GM19328 (cell line): ENCODE measurements around the gene PACC1.

Source experiments
- ATAC-seq: cut with Tn5 transposase; IDR thresholded peaks from one replicate; pipeline ENCODE4 v1.9.1; 2021; ENCODE audit warnings: mild to moderate bottlenecking, moderate library complexity; ENCODE audit not compliant: unreplicated experiment

PACC1 gene

GRCh38 chr1:212414328-212415106 lies at the start of gene PACC1:
PACC1 (minus strand) TSS chr1:212414886; CDS start chr1:212414757, 129 bp downstream.
- ATAC-seq = peak; percentile 96

DNA sequence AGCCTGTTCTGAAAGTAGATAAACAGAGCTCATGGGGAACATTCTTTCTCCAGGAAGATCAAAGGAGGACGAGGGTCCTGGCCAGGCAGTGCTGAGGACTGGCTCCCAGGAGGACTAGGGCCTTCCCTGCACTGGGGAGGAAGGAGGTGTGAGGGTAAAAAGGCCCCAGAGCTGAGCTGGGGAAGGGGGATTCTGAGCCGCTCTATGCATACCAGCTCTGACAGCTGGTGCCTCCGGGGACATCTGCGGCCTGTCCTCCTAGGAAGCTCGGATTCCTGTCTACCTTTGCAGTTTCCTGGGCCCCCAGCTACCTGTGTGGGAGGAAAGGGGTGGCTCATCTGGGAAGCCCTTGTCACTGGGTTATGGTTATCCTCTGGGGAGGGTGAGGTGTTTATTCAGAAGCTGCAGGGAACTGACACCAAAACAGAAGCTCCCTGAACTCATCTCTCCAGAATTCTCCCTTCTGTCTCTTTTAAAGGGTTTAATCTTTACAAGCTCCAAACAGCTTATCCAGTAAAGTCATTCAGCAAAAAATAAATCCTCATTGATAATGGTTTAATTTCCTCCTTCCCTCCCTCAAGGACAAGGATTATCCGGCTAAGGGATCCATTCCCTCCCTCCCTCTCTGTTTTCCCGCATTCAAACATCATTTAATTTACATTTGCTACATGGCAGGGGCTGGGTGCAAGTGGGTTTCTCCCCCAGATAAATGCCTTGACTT lies 49.0 kb upstream of the PACC1 start:
- ATAC-seq = no peak

DNA sequence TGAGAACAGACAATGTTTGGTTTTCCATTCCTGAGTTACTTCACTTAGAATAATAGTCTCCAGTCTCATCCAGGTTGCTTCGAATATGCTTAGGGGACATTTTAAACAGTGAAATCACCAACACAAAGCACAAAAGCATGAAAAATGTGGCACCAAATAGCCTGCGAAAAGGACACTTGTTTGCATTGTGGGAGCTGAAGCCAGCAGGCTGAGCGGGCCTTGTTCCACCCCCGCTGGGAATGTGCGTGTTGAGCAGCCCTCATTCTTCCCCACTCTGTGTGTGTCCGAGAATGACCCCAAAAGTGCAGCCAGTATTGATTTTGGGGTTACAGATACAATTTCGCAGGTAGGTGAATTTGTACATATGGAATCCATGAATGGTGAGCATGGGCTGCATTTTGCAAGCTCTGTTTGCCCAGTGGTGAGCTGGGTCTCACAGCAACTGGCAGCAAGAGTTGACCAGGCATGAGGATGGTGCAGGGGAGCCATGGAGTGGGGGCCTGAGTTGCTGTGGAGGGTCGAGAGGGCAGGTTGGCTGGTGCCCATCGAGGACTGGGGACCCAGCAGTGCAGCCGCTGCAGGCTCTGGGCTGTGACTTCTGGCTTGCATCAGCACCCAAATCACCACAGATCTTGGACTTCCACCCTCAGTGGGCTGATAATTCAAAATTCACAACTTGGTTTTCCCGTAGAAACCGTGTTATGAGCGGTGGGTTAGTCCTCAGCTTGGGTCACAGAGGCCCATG lies 47.4 kb upstream of the PACC1 start:
- no peak for ATAC-seq

- no peak for ATAC-seq
These were observed 45.7 kb upstream of the PACC1 start for GRCh38 chr1:212460376-212460775.

DNA sequence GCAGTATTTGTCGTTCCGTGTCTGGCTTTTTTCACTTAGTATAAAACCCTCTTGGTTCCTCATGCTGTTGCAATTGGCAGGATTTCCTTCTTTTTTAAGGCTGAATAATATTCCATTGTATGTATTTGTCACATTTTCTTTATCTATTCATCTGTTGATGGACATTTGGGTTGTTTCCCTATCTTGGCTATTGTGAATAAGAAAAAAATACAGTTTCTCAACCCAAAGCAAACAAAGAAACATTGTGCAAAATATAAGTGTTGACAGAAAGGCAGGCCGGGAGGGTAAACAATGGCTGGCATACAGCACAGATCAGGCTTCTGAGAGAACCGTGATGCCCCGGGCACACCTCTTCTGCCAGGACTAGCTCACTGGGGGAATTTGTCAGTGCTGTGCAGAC lies 45.0 kb upstream of the PACC1 start:
- ATAC-seq = no peak

GRCh38 chr1:212458817-212459216 lies 44.1 kb upstream of the PACC1 start:
- ATAC-seq = no peak

DNA sequence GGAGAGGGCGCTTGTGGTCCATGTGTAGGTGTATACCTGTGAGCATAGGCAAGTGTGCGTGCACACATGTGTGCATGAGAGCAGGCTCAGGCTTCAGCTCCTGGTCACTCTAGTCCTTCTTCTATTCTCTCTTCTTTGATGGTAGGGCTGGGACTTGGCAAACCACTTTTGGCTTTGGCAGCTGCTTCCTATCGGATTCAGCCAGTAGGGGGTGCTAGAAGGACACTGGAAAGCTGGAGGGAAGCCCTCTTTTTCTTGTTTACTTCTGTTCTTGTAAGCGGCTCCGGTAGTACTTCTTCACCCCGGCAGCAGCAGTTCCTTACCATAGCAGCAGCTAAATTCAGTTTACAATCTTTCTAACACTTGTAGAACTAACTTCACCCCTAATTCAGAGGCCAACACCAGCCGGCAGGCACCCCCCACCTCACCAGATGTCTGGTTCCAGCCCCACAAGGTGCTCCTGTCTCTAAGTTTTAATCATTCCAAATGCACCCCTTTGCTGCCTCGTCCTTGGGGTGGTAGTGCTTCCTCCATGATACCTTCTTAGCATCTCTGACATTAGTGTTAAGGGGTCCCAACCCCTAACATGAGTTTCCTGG lies 43.2 kb upstream of the PACC1 start:
- ATAC-seq = no peak

- no peak for ATAC-seq
These were observed 41.3 kb upstream of the PACC1 start for GRCh38 chr1:212455803-212456528.

DNA sequence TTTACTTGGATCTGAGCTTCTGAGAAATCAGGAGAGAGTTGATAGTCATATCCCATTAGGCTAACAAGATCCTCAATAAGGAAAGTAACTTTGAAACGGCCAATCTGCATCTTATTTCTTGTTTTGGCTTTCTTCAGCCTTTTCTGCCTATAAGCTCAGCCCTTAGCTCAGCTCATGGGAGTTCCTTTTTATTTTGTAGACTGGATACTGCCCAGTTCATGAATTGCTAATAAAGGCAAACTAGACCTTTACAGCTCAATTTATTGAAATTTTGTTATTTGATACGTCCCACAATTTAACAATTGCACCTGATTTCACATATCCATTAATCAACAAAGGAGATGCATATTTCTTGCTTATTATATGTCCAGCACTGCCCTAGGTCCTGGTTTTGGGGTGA lies 40.7 kb upstream of the PACC1 start:
- no peak for ATAC-seq

DNA sequence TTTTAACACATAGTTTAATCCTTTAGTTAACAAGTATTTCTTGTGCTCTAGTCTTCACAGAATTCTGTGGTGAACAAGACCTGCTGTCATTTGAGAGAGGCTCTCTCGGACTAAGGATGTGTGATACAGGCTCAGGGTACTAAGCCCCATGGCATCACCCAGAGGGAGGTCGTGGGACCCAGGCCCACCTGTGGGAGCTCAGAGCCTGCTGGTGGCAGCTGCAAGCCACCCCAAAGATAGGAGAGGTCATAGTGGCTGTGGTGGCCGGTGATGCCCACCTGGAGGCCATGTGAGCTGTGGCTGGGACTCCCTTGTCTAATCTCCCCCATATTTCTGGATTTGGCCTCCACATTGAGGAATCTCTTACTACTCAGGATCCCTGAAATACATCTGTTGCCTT lies 40.1 kb upstream of the PACC1 start:
- ATAC-seq = no peak

- no peak for ATAC-seq
These were observed 38.6 kb upstream of the PACC1 start for GRCh38 chr1:212453156-212453857.

GRCh38 chr1:212452323-212453155 lies 37.9 kb upstream of the PACC1 start:
- ATAC-seq = no peak

DNA sequence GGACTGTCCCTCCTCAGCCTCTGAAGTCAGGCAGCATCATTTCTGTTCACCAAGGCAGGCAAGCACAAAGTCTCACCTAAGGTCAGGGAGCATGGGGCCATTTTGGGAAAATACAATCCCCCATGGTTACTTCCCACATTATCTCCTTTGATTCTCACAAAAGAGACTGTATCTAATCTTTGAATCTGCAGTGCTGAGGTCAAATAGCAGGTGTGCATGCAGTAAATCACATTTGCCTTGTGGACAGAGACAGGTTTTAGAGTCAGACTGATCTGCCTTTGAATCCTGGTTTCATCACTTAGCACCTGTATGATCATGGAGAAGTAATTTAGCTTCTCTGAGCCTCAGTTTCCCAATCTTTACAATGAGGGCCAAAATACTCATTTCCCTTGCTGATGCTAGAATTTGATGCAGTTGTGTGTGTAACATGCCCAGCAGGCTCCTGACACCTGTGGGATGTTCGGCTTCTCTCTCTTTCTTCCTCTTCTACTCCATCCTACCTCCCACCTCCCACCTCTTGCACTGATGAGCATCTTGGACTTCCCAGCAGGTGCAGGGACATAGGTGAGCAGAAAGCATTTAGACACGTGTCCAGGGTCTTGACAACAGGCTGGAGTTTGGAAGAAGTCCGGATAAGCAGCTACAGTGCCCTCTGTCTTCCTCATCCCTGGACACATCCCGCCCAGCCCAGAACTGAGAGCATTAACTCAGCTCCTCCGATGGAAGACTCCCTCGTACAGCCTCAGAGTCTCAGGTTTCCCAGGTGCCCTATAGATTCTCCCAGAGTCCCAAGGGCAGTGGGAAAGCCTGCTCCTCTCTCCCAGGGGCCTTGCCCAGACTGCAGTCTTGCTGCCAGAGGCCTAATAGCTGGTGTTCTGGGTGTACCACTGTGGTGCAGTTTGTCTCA lies 37.0 kb upstream of the PACC1 start:
- no peak for ATAC-seq

- no peak for ATAC-seq
These were observed 35.7 kb upstream of the PACC1 start for GRCh38 chr1:212450331-212450881.

DNA sequence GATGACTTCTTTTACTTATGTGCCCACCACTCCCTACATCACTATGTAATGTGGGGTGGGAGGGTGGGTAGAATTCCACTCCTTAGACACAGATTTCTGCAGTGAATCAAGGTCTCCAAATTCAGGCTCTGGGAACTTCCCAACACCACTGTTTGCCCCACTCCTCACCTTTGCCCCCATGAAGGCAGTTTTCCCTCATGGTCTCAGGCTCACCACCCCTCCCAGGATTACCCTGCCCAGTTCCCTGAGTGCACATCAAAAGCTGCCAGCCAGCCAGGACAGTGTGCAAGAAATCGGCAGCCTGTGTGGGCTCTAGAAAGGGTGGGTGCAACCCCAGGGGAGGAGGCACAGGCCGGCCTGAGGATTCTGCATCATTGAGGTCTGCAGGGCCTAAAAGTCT lies 32.8 kb upstream of the PACC1 start:
- ATAC-seq = no peak

GRCh38 chr1:212446333-212446732 lies 31.6 kb upstream of the PACC1 start:
- no peak for ATAC-seq

GRCh38 chr1:212442408-212442807 lies 27.7 kb upstream of the PACC1 start:
- ATAC-seq = no peak

GRCh38 chr1:212440419-212440818 lies 25.7 kb upstream of the PACC1 start:
- no peak for ATAC-seq
